ENCODE data around the gene MEGF11. TPM values are rescaled to one million over a fixed set of nuclear protein-coding genes. Genes with fewer than 3 reads are reported as not detected.

Gene MEGF11
- total RNA-seq, 1 donor from 2014 or later: 0.25 TPM

DNA sequence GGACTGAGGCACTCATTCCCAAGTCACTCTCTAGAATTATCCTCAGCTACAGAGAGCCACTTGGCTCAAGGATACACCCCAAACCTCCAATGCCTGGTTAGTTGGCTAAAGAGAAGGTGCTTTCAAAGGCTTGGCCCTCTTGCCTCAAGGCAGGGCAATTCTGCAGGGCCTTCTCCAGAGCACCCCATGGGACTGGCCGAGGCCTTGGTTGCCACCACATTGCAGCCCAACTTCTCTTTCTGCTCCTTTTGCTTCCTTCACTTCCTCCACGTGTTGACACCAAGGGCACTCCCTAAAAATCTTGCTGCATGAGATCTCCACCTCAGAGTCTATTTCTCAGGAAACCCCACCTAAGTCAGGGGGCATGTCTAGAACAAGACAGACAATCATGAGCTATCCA, 36.7 kb downstream of the MEGF11 start:
- intact Hi-C loops (cut with DNase I): no loop called here
- H3K36me3 ChIP-seq: no peaks in the 10 kb centered on the region
- H3K9me3 ChIP-seq: no peaks in the 10 kb centered on the region
- H3K4me3 ChIP-seq: no peak overlapping the region
- no peaks in the 10 kb centered on the region for H3K4me1 ChIP-seq
- no peak overlapping the region for H3K27ac ChIP-seq
- TF ChIP-seq POLR2A (IDR thresholded peaks at IDR 0.05): no peak
- no peak for TF ChIP-seq POLR2AphosphoS5 (IDR thresholded peaks at IDR 0.05; ENCODE audit: insufficient read depth in 1 of 2, low read depth in 1 of 2)
- TF ChIP-seq, protein P1, sequence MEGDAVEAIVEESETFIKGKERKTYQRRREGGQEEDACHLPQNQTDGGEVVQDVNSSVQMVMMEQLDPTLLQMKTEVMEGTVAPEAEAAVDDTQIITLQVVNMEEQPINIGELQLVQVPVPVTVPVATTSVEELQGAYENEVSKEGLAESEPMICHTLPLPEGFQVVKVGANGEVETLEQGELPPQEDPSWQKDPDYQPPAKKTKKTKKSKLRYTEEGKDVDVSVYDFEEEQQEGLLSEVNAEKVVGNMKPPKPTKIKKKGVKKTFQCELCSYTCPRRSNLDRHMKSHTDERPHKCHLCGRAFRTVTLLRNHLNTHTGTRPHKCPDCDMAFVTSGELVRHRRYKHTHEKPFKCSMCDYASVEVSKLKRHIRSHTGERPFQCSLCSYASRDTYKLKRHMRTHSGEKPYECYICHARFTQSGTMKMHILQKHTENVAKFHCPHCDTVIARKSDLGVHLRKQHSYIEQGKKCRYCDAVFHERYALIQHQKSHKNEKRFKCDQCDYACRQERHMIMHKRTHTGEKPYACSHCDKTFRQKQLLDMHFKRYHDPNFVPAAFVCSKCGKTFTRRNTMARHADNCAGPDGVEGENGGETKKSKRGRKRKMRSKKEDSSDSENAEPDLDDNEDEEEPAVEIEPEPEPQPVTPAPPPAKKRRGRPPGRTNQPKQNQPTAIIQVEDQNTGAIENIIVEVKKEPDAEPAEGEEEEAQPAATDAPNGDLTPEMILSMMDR (IDR thresholded peaks at IDR 0.05): no peak
- H3K27me3 ChIP-seq: no peaks in the 10 kb centered on the region
- no peak for DNase-seq (ENCODE audit: extremely low spot score in 2 of 2)

DNA sequence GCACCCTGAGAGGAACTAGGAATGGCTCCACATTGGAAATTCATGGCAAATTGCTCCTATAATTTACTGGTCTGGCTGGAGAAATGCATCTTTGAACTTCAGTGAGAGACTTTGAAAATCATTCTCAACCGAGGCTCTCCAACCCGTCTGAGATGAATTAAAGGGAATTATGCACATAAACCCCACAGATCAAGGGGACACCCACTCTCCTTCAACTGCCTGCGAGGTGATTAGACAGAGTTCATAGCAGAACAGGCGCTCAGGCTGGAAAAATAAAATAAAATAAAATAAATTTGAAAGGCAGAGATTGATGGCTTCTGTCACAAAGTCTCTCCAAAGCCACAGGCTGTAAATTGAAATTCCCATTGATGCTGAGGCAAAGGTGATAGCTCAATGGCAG, 37.7 kb downstream of the MEGF11 start:
- Histone ChIP-seq H3K27ac (no peak overlapping the region), H3K27me3 (no peaks in the 10 kb centered on the region), H3K4me1 (no peaks in the 10 kb centered on the region), H3K4me3 (no peak overlapping the region), H3K9me3 (no peaks in the 10 kb centered on the region), H3K36me3 (no peaks in the 10 kb centered on the region)
- intact Hi-C loops (cut with DNase I): no loop called here
- TF ChIP-seq POLR2A (IDR thresholded peaks at IDR 0.05) (no peak), POLR2AphosphoS5 (IDR thresholded peaks at IDR 0.05; ENCODE audit: insufficient read depth in 1 of 2, low read depth in 1 of 2) (no peak)
- no peak for DNase-seq (ENCODE audit: extremely low spot score in 2 of 2)

DNA sequence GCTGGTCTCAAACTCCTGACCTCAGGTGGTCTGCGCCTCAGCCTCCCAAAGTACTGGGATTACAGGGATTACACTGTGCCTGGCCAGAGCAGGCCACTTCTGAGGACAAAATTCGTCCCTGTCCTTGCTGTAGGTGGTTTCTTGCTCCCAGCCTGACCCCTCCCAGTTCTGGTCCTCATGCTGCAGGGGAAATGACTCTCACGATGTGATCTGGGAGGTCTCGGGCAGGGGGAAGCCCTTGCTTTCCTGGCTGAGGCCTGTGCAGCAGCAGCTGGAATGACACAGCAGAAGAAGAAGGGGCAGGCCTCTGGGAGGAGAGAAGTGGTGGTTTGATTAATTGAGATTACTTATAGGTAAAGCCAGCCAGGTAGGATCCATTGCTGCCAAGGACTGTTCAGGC, 39.3 kb downstream of the MEGF11 start:
- no peak for DNase-seq (ENCODE audit: extremely low spot score in 2 of 2)

DNA sequence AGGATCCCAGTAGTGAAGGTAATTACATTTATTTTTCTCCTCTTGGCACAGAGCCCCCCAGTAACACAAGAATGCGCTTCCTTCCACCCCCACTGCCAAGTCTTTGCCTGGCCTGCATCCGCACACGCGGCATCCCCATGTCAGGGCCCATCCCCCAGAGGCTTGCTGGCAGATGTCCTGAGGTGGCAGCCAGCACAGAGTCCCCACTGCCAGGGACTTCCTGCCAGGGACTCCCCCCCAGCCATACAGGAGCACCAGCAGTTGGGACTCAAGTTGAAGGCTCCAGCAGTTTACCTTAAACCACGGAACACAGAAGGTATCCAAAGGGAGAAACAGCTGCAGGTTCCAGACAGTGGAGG, 41.0 kb downstream of the MEGF11 start:
- intact Hi-C loops (cut with DNase I): no loop called here
- H3K4me3 ChIP-seq: no peak overlapping the region
- TF ChIP-seq POLR2A (IDR thresholded peaks at IDR 0.05) (no peak), POLR2AphosphoS5 (IDR thresholded peaks at IDR 0.05; ENCODE audit: insufficient read depth in 1 of 2, low read depth in 1 of 2) (no peak)
- TF ChIP-seq, protein P1 (IDR thresholded peaks at IDR 0.05): no peak
- H3K27me3 ChIP-seq: no peaks in the 10 kb centered on the region
- H3K9me3 ChIP-seq: no peaks in the 10 kb centered on the region
- H3K4me1 ChIP-seq: no peaks in the 10 kb centered on the region
- no peak overlapping the region for H3K27ac ChIP-seq
- no peak for DNase-seq (ENCODE audit: extremely low spot score in 2 of 2)
- no peaks in the 10 kb centered on the region for H3K36me3 ChIP-seq

More for the DNA sequence above, 39.3 kb downstream of the MEGF11 start:
- no peaks in the 10 kb centered on the region for H3K4me1 ChIP-seq
- intact Hi-C loops (cut with DNase I): no loop called here
- H3K4me3 ChIP-seq: no peak overlapping the region
- H3K27ac ChIP-seq: no peak overlapping the region
- H3K9me3 ChIP-seq: no peaks in the 10 kb centered on the region
- no peak for TF ChIP-seq POLR2A (IDR thresholded peaks at IDR 0.05)
- TF ChIP-seq, protein P1 (IDR thresholded peaks at IDR 0.05): no peak
- no peak for TF ChIP-seq POLR2AphosphoS5 (IDR thresholded peaks at IDR 0.05; ENCODE audit: insufficient read depth in 1 of 2, low read depth in 1 of 2)
- H3K27me3 ChIP-seq: no peaks in the 10 kb centered on the region
- H3K36me3 ChIP-seq: no peaks in the 10 kb centered on the region

DNA sequence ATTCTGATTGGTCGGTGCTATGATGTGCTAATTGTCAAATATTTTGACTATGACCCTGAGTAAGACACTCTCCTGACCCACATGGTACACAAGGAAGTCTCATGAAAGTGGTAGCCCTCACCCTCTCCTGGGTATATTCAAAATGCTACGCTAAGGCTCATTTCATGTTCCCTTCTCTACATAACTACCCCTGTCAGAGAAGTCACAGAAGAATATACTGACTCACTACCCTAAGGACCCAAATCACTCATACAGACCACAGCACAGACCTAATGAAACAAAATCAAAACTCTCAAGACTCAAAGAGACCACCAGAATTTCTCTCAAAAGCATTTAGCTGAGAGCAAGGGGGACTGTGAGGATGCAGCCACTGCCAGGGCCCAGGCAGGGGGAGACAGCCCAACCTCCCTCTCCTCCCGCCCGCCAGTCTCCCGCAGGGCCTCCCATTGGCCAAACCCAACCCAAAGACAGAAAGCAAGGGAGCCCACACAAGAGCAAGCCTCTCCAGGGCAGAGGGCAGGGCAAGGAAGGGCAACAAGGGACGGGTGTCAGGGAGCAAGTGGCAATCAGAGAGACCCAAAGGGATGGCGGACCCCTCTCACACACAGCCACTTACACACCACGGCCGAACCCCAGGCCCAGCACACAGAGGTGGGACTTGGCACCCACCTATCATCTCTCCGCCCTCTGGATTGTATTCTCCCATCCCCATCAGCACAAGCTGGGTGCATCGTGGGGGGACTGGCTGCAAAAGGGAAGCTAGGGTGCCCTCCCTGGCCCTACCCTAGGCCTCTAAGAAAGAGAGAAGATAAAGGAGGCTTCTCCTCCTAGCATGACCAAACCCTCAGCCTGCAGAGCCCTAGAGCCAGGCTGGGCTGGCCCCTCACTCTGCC, 41.6 kb downstream of the MEGF11 start:
- Histone ChIP-seq H3K27ac (no peak overlapping the region), H3K4me3 (no peak overlapping the region), H3K36me3 (no peaks in the 10 kb centered on the region), H3K4me1 (no peaks in the 10 kb centered on the region), H3K9me3 (peaks cover 2% of the 10 kb centered on the region), H3K27me3 (no peaks in the 10 kb centered on the region)
- TF ChIP-seq, protein P1 (IDR thresholded peaks at IDR 0.05): no peak
- no peak for TF ChIP-seq POLR2AphosphoS5 (IDR thresholded peaks at IDR 0.05; ENCODE audit: insufficient read depth in 1 of 2, low read depth in 1 of 2)
- no peak for TF ChIP-seq POLR2A (IDR thresholded peaks at IDR 0.05)
- no peak for DNase-seq (ENCODE audit: extremely low spot score in 2 of 2)
- intact Hi-C loops (cut with DNase I): no loop called here
